Measurements from ENCODE around the gene FOSL2.

Gene FOSL2

DNA sequence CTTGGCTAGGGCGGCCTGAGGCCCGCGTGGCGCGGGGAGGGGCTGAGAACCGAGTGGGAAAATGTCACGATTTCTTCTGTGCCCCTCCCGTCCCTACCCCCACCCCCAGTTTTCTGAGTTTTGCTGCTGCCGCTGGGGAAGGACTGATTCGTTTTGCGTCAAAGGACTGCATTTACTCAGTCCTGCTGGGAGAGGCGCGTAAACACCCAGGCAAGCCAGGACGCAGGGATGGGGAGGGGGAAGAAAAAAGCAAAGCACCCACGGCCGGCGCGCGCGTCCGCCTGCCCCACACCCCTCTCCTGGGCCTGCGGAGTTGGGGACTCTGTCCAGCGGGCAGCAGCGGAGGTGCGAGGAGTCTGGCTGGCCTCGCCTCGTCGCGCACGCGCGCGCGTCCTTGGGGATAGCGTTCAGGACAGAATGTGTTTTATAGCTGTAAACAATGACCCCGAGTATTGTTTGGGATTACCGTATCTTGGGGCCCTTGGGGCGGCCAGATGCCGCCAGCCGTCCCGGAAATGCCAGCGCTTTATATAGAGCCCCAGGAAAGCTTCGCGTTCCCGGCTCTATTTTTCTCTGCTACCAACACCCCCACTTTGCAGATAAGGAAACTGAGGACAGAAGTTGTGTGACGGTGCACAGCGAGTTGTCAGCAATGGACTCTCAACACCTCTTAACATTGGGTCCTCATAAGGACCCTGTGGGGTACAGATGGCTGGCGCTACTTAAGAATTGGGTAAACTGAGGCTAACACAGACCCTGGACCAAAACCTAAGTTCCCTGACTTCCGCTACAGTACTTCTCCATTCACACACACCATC, 1.7 kb upstream of the FOSL2 start:
- H3K9me3 ChIP-seq (ENCODE audit: insufficient read depth, low read depth, low read length), result no peaks in the 10 kb centered on the region
- H3K4me3 ChIP-seq (ENCODE audit: low read length), result peak overlapping the region; percentile 72
- no peaks in the 10 kb centered on the region for H3K36me3 ChIP-seq (ENCODE audit: insufficient read depth, low read length)
- peak overlapping the region; percentile 52 for H3K27ac ChIP-seq (ENCODE audit: low read depth, low read length)
- 1% methylated on average over 49 of the region's 49 CpGs for WGBS
- H3K27me3 ChIP-seq (ENCODE audit: insufficient read depth, low read length), result peaks cover 75% of the 10 kb centered on the region
- H3K4me1 ChIP-seq (ENCODE audit: insufficient read depth, low read length), result peaks cover 26% of the 10 kb centered on the region
- H3K9ac ChIP-seq (ENCODE audit: low read depth, low read length), result peak overlapping the region; percentile 79

DNA sequence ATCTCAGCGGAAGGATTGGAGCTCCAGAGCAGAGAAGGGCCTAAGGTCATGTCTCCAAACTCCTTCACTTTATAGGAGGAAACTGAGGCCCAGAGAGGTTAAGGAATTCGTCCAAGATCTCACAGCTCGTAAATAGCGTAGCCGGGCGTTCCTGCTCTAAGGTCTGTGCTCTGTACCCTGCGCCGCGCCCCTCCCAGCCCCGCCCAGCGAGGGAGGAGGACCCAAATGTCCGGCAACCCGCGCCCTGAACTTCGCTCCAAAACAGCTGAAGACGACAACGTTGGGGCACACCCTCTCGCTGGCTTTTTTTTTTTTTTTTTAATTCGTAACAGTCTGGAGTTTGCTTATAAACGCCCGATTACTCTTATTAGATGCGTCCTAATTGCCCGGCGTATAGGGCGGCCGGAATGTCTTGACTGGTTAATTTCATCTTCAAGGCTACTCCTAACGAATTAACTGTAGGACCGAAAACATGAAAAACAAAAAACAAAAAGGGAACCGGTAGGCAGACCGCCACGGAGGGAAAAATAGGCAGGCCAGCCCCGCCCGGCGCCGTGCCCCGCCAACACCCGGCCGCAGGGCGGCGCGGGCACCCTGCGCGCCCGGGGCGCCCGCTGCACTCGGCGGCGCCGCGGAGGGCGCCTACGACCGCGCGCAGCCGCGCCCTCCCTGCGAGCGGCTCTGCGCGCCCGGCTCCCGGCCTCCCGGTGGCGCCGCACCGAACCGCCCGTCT, 928 bp upstream of the FOSL2 start:
- Histone ChIP-seq H3K4me1 (ENCODE audit: insufficient read depth, low read length) (peaks cover 29% of the 10 kb centered on the region), H3K27ac (ENCODE audit: low read depth, low read length) (peak overlapping the region; percentile 81; the same call in 1 of the 2 replicates), H3K27me3 (ENCODE audit: insufficient read depth, low read length) (peaks cover 67% of the 10 kb centered on the region), H3K36me3 (ENCODE audit: insufficient read depth, low read length) (no peaks in the 10 kb centered on the region), H3K4me3 (ENCODE audit: low read length) (peak overlapping the region; percentile 72), H3K9ac (ENCODE audit: low read depth, low read length) (peak overlapping the region; percentile 73), H3K9me3 (ENCODE audit: insufficient read depth, low read depth, low read length) (no peaks in the 10 kb centered on the region)
- under 1% methylated on average over 70 of the region's 70 CpGs for WGBS

DNA sequence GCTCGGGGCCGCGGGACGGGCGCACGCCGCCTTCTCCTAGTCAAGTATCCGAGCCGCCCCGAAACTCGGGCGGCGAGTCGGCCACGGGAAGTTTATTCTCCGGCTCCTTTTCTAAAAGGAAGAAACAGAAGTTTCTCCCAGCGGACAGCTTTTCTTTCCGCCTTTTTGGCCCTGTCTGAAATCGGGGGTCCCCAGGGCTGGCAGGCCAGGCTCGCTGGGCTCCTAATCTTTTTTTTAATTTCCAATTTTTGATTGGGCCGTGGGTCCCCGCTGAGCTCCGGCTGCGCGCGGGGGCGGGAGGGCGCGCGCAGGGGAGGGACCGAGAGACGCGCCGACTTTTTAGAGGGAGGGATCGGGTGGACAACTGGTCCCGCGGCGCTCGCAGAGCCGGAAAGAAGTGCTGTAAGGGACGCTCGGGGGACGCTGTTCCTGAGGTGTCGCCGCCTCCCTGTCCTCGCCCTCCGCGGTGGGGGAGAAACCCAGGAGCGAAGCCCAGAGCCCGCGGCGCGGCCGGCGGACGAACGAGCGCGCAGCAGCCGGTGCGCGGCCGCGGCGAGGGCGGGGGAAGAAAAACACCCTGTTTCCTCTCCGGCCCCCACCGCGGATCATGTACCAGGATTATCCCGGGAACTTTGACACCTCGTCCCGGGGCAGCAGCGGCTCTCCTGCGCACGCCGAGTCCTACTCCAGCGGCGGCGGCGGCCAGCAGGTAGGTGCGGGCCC, 617 bp downstream of the FOSL2 start:
- peaks cover 30% of the 10 kb centered on the region for H3K4me1 ChIP-seq (ENCODE audit: insufficient read depth, low read length)
- H3K9me3 ChIP-seq (ENCODE audit: insufficient read depth, low read depth, low read length), result no peaks in the 10 kb centered on the region
- under 1% methylated on average over 81 of the region's 81 CpGs for WGBS
- no peaks in the 10 kb centered on the region for H3K36me3 ChIP-seq (ENCODE audit: insufficient read depth, low read length)
- peak overlapping the region; percentile 82; the same call in 1 of the 2 replicates for H3K27ac ChIP-seq (ENCODE audit: low read depth, low read length)
- peaks cover 57% of the 10 kb centered on the region for H3K27me3 ChIP-seq (ENCODE audit: insufficient read depth, low read length)
- peak overlapping the region; percentile 72 for H3K4me3 ChIP-seq (ENCODE audit: low read length)
- peak overlapping the region; percentile 73 for H3K9ac ChIP-seq (ENCODE audit: low read depth, low read length)

DNA sequence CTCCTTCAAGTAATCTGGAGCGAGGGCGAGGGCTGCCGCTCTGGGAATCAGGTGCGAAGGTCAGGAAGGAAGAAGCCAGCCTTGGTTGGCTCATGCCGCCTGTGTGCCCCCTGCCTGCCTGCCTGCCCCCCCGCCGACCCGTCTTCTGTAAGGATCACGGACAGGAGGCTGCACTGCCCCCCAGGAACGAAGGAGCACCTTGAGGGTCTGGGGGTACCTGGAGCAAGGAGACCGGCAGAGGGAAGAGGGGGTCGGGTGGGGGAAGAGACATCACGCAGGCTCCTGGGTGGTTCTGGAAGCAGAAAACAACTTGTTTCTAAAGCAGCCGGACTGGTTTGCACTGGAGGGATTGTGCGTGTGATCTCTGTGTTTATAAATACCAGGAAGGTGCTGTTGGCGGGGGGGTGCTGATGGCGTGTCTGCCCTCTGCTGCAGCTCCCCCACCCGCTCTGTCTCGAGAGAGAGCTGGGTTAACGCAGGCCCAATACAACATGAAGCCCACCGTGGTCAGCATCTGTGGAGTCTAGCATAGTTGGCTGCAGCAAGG, 1.7 kb downstream of the FOSL2 start:
- H3K9ac ChIP-seq (ENCODE audit: low read depth, low read length), result peak overlapping the region; percentile 43; the same call in 1 of the 2 replicates
- H3K27ac ChIP-seq (ENCODE audit: low read depth, low read length), result no peak overlapping the region

DNA sequence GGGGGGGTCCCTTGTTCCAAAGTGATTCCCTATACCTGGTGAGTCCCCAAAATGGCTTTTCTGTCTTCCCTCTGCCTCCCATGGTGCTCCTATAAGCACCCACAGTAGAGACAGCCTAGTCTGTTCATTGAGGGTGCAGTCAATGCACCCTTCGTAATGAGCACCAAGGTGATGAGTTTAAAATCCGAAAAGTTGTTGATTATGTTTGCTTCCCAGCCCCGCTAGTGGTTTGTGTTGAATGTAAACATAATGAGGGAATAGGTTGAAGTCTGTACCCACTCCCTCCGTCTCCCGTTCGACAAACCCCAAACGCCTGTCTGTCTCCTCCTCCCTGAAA, 2.3 kb downstream of the FOSL2 start:
- Histone ChIP-seq H3K27ac (ENCODE audit: low read depth, low read length) (no peak overlapping the region), H3K9me3 (ENCODE audit: insufficient read depth, low read depth, low read length) (no peaks in the 10 kb centered on the region), H3K9ac (ENCODE audit: low read depth, low read length) (no peak overlapping the region; the same call in 1 of the 2 replicates), H3K4me3 (ENCODE audit: low read length) (peak overlapping the region; percentile 72), H3K36me3 (ENCODE audit: insufficient read depth, low read length) (no peaks in the 10 kb centered on the region), H3K27me3 (ENCODE audit: insufficient read depth, low read length) (peaks cover 40% of the 10 kb centered on the region), H3K4me1 (ENCODE audit: insufficient read depth, low read length) (peaks cover 23% of the 10 kb centered on the region)
- WGBS, result 67% methylated on average over 7 of the region's 7 CpGs

More for the DNA sequence above, 1.7 kb downstream of the FOSL2 start:
- WGBS, result 18% methylated on average over 21 of the region's 21 CpGs
- H3K36me3 ChIP-seq (ENCODE audit: insufficient read depth, low read length), result no peaks in the 10 kb centered on the region
- peaks cover 46% of the 10 kb centered on the region for H3K27me3 ChIP-seq (ENCODE audit: insufficient read depth, low read length)
- H3K4me1 ChIP-seq (ENCODE audit: insufficient read depth, low read length), result peaks cover 26% of the 10 kb centered on the region
- no peaks in the 10 kb centered on the region for H3K9me3 ChIP-seq (ENCODE audit: insufficient read depth, low read depth, low read length)
- H3K4me3 ChIP-seq (ENCODE audit: low read length), result peak overlapping the region; percentile 72

DNA sequence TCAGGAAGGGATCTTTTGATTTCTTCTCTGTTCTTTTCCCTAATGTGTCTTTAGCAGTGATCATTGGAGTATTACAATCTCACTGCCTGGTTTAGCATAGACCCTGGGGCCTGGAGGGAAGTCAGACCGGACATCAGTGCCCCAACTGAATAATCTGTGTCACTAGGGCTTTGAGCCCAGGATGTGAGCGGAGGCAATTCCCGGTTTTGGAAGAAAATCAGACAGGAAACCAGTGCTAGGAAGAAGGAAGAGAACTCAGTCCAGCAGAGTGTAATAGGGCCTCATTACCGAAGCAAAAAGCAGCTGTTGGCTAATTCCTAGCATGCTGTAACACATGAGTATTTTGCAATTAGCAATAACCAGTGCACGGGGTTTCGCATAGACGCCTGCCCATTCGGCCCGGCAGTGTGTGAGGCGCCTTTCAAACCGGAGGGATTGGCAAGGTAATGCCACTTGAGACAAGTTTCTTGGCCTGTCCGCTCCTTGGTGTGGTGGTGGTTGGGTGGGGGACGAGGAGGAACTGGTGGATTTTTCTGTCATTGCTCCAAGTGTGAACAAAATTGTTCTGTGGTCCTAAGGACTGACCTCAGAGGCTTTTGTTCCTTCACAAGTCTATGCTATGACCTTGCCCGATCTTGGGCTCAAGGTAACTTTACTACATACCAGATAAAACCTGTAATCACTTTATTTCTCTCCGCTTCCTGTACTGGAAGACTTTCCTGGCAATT, 2.8 kb downstream of the FOSL2 start:
- Histone ChIP-seq H3K9me3 (ENCODE audit: insufficient read depth, low read depth, low read length) (no peaks in the 10 kb centered on the region), H3K27me3 (ENCODE audit: insufficient read depth, low read length) (peaks cover 37% of the 10 kb centered on the region), H3K4me1 (ENCODE audit: insufficient read depth, low read length) (peaks cover 23% of the 10 kb centered on the region), H3K27ac (ENCODE audit: low read depth, low read length) (no peak overlapping the region), H3K9ac (ENCODE audit: low read depth, low read length) (no peak overlapping the region; the same call in 1 of the 2 replicates), H3K36me3 (ENCODE audit: insufficient read depth, low read length) (no peaks in the 10 kb centered on the region), H3K4me3 (ENCODE audit: low read length) (peak overlapping the region; percentile 72; the same call in 1 of the 2 replicates)
- 74% methylated on average over 15 of the region's 15 CpGs for WGBS

DNA sequence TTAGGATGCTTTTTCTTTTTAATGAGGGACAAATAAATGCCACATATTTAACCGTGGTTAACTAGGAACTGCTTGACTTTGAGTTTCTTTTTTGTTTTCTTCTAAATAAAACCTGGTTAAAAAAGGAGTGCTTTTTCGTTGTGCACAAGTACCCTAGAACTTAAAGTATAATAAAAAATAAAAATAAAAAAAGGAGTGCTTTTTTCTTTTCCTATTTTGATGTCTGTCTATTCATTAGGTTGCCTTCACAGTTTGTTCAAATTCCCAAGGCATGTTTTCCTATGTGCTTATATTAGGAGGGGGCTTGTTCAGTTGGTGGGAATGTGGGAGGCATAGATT, 4.4 kb downstream of the FOSL2 start:
- Histone ChIP-seq H3K4me1 (ENCODE audit: insufficient read depth, low read length) (peaks cover 24% of the 10 kb centered on the region), H3K9me3 (ENCODE audit: insufficient read depth, low read depth, low read length) (no peaks in the 10 kb centered on the region), H3K27me3 (ENCODE audit: insufficient read depth, low read length) (peaks cover 26% of the 10 kb centered on the region), H3K9ac (ENCODE audit: low read depth, low read length) (no peak overlapping the region), H3K4me3 (ENCODE audit: low read length) (no peak overlapping the region), H3K27ac (ENCODE audit: low read depth, low read length) (no peak overlapping the region), H3K36me3 (ENCODE audit: insufficient read depth, low read length) (no peaks in the 10 kb centered on the region)
- WGBS, result no CpG with 5 or more reads among the region's 2 CpGs

DNA sequence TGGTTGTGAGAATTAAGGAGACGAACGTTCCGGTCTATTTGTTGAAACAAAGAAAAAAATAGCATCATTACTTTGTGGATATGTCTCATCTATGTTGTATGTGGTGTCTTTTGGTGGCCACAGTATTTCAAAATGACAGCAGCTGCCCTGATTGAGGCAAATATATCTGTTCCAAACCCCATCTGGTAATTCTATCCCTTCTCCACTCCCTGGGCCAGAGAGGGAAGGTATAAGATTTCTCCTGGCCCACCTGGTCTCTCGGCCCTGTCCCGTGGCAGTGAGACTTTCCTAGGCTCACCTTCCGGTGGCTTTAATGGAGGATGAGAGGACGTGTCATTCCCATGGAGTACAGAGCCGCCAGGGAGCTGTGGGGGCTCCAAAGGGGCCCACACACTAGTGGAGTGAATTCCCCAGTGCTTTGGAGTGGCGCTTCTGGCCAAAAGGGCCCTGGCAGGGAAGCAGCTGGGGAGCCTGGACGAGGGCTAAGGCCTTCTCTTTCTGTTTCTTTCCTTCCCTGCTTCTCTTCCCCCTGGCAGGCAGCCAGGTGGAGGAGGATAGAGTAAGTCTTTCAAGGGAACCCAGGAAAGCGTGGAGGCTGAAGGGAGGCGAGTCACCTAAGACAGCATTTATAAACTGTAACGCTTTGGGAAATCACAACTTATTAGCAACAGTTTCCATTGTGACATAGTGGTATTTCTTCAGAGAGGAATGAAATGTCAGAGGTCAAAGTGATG, 5.6 kb downstream of the FOSL2 start:
- no peak overlapping the region for H3K4me3 ChIP-seq (ENCODE audit: low read length)
- H3K27ac ChIP-seq (ENCODE audit: low read depth, low read length), result no peak overlapping the region
- WGBS, result 91% methylated on average over 13 of the region's 13 CpGs
- no peaks in the 10 kb centered on the region for H3K36me3 ChIP-seq (ENCODE audit: insufficient read depth, low read length)
- peaks cover 24% of the 10 kb centered on the region for H3K4me1 ChIP-seq (ENCODE audit: insufficient read depth, low read length)
- peaks cover 26% of the 10 kb centered on the region for H3K27me3 ChIP-seq (ENCODE audit: insufficient read depth, low read length)
- no peak overlapping the region for H3K9ac ChIP-seq (ENCODE audit: low read depth, low read length)
- H3K9me3 ChIP-seq (ENCODE audit: insufficient read depth, low read depth, low read length), result no peaks in the 10 kb centered on the region

DNA sequence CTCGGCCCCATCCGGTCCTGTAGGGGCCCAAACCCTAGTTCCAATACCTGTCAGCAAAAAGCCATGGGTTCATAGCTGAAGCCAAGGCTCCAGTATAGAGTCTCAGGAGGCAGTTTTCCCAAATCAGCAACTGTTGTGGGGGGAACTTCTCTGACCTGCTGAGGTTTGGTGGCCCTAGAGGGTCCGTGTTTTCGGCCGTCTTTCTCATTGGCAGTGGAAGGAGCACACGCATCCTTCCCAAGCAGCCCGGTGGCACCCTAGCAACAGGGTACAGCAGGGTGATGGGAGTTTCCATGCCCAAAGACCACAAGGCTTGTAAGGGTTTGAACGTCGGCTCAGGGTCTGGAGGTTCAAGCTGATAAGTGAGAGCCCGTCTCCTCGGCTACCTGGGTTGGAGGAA, 6.6 kb downstream of the FOSL2 start:
- WGBS, result 95% methylated on average over 11 of the region's 11 CpGs
- Histone ChIP-seq H3K4me3 (ENCODE audit: low read length) (no peak overlapping the region), H3K4me1 (ENCODE audit: insufficient read depth, low read length) (peaks cover 24% of the 10 kb centered on the region), H3K27ac (ENCODE audit: low read depth, low read length) (no peak overlapping the region), H3K36me3 (ENCODE audit: insufficient read depth, low read length) (peaks cover 3% of the 10 kb centered on the region; the same call in 1 of the 2 replicates), H3K27me3 (ENCODE audit: insufficient read depth, low read length) (peaks cover 15% of the 10 kb centered on the region), H3K9ac (ENCODE audit: low read depth, low read length) (no peak overlapping the region), H3K9me3 (ENCODE audit: insufficient read depth, low read depth, low read length) (no peaks in the 10 kb centered on the region)

DNA sequence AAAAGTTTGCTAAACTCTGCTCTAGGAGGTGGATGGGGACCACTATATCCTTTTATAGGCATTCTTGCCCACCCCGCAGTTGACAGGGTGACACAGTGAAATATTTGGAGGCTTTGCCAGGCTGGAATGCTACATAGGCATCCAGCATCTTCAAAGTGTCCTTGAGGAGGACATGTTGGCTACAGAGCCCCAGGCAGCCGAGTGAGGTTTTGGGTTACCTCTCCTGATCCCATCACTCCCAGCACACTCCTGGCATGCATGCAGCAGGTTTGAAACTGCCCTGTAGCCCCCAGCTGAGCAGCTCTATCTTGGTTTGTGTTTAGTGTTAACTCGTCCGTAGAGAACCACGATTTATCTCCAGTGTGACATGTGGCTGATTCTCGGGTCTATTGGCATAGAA, 7.3 kb downstream of the FOSL2 start:
- Histone ChIP-seq H3K4me1 (ENCODE audit: insufficient read depth, low read length) (peaks cover 20% of the 10 kb centered on the region), H3K4me3 (ENCODE audit: low read length) (no peak overlapping the region), H3K36me3 (ENCODE audit: insufficient read depth, low read length) (peaks cover 10% of the 10 kb centered on the region; the same call in 1 of the 2 replicates), H3K9ac (ENCODE audit: low read depth, low read length) (no peak overlapping the region), H3K27me3 (ENCODE audit: insufficient read depth, low read length) (peaks cover 9% of the 10 kb centered on the region), H3K27ac (ENCODE audit: low read depth, low read length) (no peak overlapping the region), H3K9me3 (ENCODE audit: insufficient read depth, low read depth, low read length) (no peaks in the 10 kb centered on the region)
- WGBS, result 77% methylated on average over 6 of the region's 6 CpGs
